Mucosa of descending colon (tissue), 3 donors: ENCODE measurements around the gene HYPK. TPM values are rescaled to one million over a fixed set of nuclear protein-coding genes. Genes with fewer than 3 reads are reported as not detected.
"Not testable (repeated sequence)": the region's sequence is repeated elsewhere in the genome, so short reads cannot be mapped to it uniquely, and the experiment has no call there.

Experiments used
- ATAC-seq: fragments of 200-7000 bp; cut with Tn5 transposase; one replicate; pipeline ENCODE4 v1.9.1; 2020; ENCODE audit warnings: mild to moderate bottlenecking, moderate library complexity
- DNase-seq, 3 donors: peaks; one replicate each; pipeline ENCODE4 v3.0.0-alpha.2; 2020
- H3K36me3 ChIP-seq: fragments of 200-600 bp; one replicate; pipeline ENCODE4 v1.8.0; 2021; ENCODE audit warnings: low read depth, mild to moderate bottlenecking
- H3K4me1 ChIP-seq: fragments of 200-600 bp; one replicate; pipeline ENCODE4 v1.8.0; 2021; ENCODE audit warnings: low read depth, mild to moderate bottlenecking
- H3K4me3 ChIP-seq: fragments of 200-600 bp; one replicate; pipeline ENCODE4 v1.8.0; 2021; ENCODE audit warnings: mild to moderate bottlenecking
- H3K9me3 ChIP-seq: fragments of 200-600 bp; one replicate; pipeline ENCODE4 v1.8.0; 2021; ENCODE audit warnings: mild to moderate bottlenecking
- CTCF ChIP-seq: fragments of 200-600 bp; IDR thresholded peaks from one replicate; pipeline ENCODE4 v1.8.0; 2022; ENCODE audit warnings: antibody characterized with exemption, mild to moderate bottlenecking
- intact Hi-C, 2 donors: fragments of 100-400 bp; cut with DNase I in 1 of 2; cut with micrococcal nuclease in 1 of 2; formaldehyde crosslinking; loops; one replicate each; pipeline versions ENCODE4 v1.11.0 to v1.11.1; 2022; cut with DNase I, micrococcal nuclease
- total RNA-seq, 3 donors: library from RNA; stranded (reverse); fragmentation: NEBNext Ultra II Directional in 2 of 3; extraction: Animal tissue kit (Norgen Biotek cat#: 25700) in 2 of 3; gene quantifications; one replicate each; pipeline versions ENCODE4 v1.2.1 to v1.2.4, GENCODE V29; 2021 to 2023
- donor health status: DM: no; HTN: no; CAD: no; lungs with moderate emphysema.
- donor health status: DM: no; HTN: no; CAD: no.
- donor health status: DM: no; HTN: yes; CAD: no.

HYPK gene
- total RNA-seq, 3 donors from 2014 or later = 10.4 to 15.5 (median 13.8) TPM

DNA sequence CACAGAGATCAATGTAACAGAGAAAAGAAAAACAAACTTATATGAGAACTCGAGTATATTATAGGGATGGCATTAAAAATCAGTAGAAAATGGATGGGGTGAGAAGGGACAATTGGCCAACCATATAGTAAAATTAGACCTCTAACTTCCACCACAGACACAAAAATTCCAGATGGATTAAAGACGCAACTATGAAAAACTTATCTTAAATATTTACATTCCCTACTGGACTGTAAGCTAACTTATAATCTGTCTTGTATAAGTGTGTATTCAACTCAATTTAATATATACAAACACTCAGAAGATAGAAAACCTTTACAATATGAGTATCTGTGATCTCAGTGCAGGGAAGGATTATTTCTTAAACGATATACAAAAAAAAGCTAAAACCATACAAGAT lies 21.1 kb downstream of the HYPK start:
- no peaks in the 10 kb centered on the region for H3K36me3 ChIP-seq
- no peak for TF ChIP-seq CTCF
- no peak for DNase-seq
- H3K4me3 ChIP-seq = no peak overlapping the region
- no peak for ATAC-seq
- H3K9me3 ChIP-seq = no peaks in the 10 kb centered on the region
- intact Hi-C loops = no loop called here
- H3K4me1 ChIP-seq = peaks cover 31% of the 10 kb centered on the region

DNA sequence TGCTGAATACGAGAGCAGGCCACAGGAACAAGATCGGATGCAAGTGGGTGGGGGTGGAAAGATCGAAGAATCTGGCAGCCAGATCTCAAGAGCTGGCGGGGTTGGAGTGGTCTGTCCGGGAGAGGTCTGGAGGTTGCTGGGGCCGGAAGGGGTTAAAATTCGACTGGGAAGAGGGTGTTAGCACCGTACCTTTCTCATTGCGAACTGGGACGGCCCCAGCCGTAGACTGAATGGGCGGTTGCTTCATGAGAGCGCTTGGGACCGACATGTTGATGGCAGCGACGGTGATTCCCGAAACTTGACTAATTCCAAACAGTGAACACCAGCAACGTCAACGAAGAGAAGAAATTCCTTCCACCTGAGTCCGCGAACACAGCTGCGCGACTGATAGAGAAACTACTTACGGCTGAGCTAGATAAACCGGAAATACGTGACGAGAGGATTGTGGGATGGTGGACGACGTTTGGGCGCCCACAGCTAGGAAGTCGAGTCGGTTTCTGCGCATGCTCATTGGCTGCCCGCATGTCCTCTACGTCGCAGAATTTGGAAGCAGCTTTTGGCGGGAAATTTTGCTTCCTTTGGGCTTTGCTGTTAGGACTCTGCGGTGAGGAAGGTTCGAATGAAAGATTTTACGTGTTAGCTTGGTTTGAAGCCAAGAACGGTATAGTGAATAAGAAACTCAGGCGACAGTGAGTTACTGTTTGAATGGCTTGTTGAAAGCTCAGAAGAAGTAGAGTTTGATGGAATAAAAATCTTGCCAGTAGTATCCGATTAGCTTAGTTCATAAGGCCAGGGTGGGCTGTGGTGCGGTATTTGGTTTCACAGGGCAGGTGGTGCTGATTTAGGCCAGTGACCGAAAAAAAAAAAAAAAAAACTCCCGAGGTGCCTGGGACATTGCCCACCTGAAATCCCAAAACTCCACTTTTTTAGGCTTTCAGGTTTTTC lies 24.2 kb downstream of the HYPK start, which contains the start of gene MFAP1:
Gene MFAP1, minus strand, starts transcription at position 389 of the 945 bp plus-strand sequence. Its CDS starts 121 bp downstream, at position 268.
- H3K4me1 ChIP-seq = peaks cover 32% of the 10 kb centered on the region
- peak within 1 kb of the TSS; percentile 87 for H3K4me3 ChIP-seq
- no peaks in the 10 kb centered on the region for H3K9me3 ChIP-seq
- peak; percentile 89 to 97 (median 96) for DNase-seq
- intact Hi-C loops = no loop called here
- H3K36me3 ChIP-seq = no peaks in the 10 kb centered on the region
- no peak for TF ChIP-seq CTCF
- peak; percentile 94 for ATAC-seq

GRCh38 chr15:43825305-43825704 lies 24.9 kb downstream of the HYPK start:
- peaks cover 32% of the 10 kb centered on the region for H3K4me1 ChIP-seq
- H3K36me3 ChIP-seq, DNase-seq, ATAC-seq, H3K4me3 ChIP-seq, H3K9me3 ChIP-seq, intact Hi-C loops: not testable (repeated sequence)

DNA sequence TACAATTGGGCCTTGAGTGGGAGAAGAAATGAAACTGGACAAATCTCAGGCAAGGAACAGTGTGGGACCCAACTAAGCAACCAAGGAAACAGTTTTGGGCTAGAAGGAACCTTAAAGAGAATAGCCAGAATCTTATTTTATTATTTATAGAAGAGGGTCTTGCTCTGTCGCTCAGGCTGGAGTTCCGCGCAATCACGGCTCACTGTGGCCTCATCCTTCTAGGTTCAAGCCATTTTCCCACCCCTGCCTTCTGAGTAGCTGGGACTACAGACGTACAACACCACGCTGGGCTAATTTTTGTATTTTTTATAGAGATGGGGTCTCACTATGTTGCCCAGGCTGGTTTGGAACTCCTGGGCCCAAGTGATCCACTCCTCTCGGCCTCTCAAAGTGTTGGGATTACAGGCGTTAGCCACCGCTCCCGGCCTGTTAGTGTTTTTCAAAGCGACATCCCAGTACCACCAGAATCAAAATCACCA lies 25.7 kb downstream of the HYPK start:
- DNase-seq (no peak), ATAC-seq (no peak)
- intact Hi-C loops = no loop called here
- H3K36me3 ChIP-seq = no peaks in the 10 kb centered on the region
- TF ChIP-seq CTCF = no peak
- no peaks in the 10 kb centered on the region for H3K9me3 ChIP-seq
- H3K4me3 ChIP-seq = no peak overlapping the region
- peaks cover 32% of the 10 kb centered on the region for H3K4me1 ChIP-seq

DNA sequence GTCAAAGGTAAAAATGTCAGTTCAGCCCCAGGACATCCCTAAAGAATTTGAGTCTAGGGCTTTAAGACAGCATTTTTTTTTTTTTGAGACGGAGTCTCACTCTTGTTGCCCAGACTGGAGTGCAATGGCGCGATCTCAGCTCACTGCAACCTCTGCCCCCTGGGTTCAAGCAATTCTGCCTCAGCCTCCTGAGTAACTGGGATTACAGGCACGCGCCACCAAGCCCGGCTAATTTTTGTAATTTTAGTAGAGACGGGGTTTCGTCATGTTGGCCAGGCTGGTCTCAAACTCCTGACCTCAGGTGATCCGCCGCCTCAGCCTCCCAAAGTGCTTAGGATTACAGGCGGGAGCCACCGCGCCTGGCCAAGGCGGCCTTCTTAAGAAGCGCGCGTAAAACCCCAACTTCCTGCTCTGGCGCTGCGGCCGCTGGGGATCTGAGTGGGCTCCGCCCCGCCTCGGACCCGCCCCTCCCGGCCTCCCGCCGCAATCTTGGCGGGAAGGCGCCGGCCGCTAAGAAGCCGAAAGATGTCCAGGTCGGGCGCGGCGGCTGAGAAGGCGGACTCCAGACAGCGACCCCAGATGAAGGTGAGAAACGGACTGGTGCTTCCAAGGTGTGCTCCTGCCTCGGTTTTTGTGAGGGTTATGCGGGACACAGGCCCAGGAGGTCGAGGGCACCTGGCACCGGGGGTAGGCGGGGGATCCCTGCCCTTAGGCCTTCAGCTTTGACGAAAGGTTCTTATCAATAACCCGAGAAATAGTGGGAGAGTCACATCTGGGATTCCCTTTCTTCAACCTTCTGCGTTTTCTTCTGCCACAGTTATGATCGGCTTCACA lies 26.3 kb downstream of the HYPK start, which contains the start of gene WDR76:
Gene WDR76, plus strand, starts transcription at position 495 of the 834 bp plus-strand sequence. Its CDS starts 31 bp downstream, at position 526.
- DNase-seq (peak; percentile 89 to 92 (median 90)), ATAC-seq (peak; percentile 88)
- no peak for TF ChIP-seq CTCF
- Histone ChIP-seq H3K4me1 (peaks cover 28% of the 10 kb centered on the region), H3K9me3 (no peaks in the 10 kb centered on the region), H3K36me3 (no peaks in the 10 kb centered on the region), H3K4me3 (peak within 1 kb of the TSS; percentile 11)
- intact Hi-C loops = no loop called here
